Liver (tissue), 3 donors: ENCODE results near the gene CYB5RL.
"Not testable (repeated sequence)": the region's sequence is repeated elsewhere in the genome, so short reads cannot be mapped to it uniquely, and the experiment has no call there.

Source experiments
- EGR1 ChIP-seq, 2 donors: IDR thresholded peaks; 2 replicates each; pipeline ENCODE4 v1.6.1; 2016 to 2018; ENCODE audit warnings: antibody characterized with exemption in 2 of 2, low read depth in 2 of 2
- GABPA ChIP-seq, 2 donors: IDR thresholded peaks in 1 of 2; conservative IDR thresholded peaks in 1 of 2; 2 replicates each; pipeline ENCODE4 v1.6.1; 2016; ENCODE audit warnings: antibody characterized with exemption in 2 of 2, mild to moderate bottlenecking in 1 of 2, moderate library complexity in 1 of 2
- HNF4A ChIP-seq, 2 donors: conservative IDR thresholded peaks; 2 replicates each; pipeline ENCODE4 v1.6.1; 2016; ENCODE audit warnings: antibody characterized with exemption in 2 of 2, mild to moderate bottlenecking in 2 of 2
- JUND ChIP-seq, 2 donors: IDR thresholded peaks; 2 replicates each; pipeline ENCODE4 v1.6.1; 2016; ENCODE audit warnings: antibody characterized with exemption in 2 of 2
- MAX ChIP-seq: IDR thresholded peaks from 2 replicates; pipeline ENCODE4 v1.6.1; 2016; ENCODE audit warnings: antibody characterized with exemption
- NR2F2 ChIP-seq: IDR thresholded peaks from 2 replicates; pipeline ENCODE4 v1.6.1; 2016; ENCODE audit warnings: antibody characterized with exemption
- RAD21 ChIP-seq, 2 donors: IDR thresholded peaks; 2 replicates each; pipeline ENCODE4 v1.6.1; 2016; ENCODE audit warnings: antibody characterized with exemption in 2 of 2, mild to moderate bottlenecking in 2 of 2
- RXRA ChIP-seq, 2 donors: IDR thresholded peaks; 2 replicates each; pipeline ENCODE4 v1.6.1; 2017 to 2018; ENCODE audit warnings: antibody characterized with exemption in 2 of 2, mild to moderate bottlenecking in 1 of 2
- TAF1 ChIP-seq: conservative IDR thresholded peaks from 2 replicates; pipeline ENCODE4 v1.6.1; 2016; ENCODE audit warnings: antibody characterized with exemption, mild to moderate bottlenecking
- TF ChIP-seq, protein P1 (sequence below): fragments of 150-350 bp; IDR thresholded peaks from 2 replicates; pipeline ENCODE4 v1.5.1; 2017; ENCODE audit warnings: improper control_type of control experiment, low read depth, low read length; ENCODE audit not compliant: missing input control
- donor health status: healthy.
- donor health status: healthy.

- TF ChIP-seq, protein P1, sequence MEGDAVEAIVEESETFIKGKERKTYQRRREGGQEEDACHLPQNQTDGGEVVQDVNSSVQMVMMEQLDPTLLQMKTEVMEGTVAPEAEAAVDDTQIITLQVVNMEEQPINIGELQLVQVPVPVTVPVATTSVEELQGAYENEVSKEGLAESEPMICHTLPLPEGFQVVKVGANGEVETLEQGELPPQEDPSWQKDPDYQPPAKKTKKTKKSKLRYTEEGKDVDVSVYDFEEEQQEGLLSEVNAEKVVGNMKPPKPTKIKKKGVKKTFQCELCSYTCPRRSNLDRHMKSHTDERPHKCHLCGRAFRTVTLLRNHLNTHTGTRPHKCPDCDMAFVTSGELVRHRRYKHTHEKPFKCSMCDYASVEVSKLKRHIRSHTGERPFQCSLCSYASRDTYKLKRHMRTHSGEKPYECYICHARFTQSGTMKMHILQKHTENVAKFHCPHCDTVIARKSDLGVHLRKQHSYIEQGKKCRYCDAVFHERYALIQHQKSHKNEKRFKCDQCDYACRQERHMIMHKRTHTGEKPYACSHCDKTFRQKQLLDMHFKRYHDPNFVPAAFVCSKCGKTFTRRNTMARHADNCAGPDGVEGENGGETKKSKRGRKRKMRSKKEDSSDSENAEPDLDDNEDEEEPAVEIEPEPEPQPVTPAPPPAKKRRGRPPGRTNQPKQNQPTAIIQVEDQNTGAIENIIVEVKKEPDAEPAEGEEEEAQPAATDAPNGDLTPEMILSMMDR = not testable (repeated sequence)
- TF ChIP-seq NR2F2; MAX; TAF1; JUND (IDR thresholded peaks at IDR 0.05); RAD21 (IDR thresholded peaks at IDR 0.05); HNF4A (conservative IDR thresholded peaks at IDR 0.05); EGR1 (IDR thresholded peaks at IDR 0.05; ENCODE audit: low read depth in 2 of 2); GABPA (IDR thresholded peaks at IDR 0.05 in 1 of 2, conservative IDR thresholded peaks at IDR 0.05 in 1 of 2); RXRA (IDR thresholded peaks at IDR 0.05): not testable (repeated sequence)
Measured at GRCh38 chr1:54207896-54208295, 8.1 kb upstream of the CYB5RL start.
